PC-3 (cell line): ENCODE results near the gene VRTN. TPM values are rescaled to one million over a fixed set of nuclear protein-coding genes. Genes with fewer than 3 reads are reported as not detected.
A peak's percentile ranks its signal among the peaks of the same experiment; 100 is the strongest.

ENCODE experiments used
- ATAC-seq: fragments of 200-7000 bp; cut with Tn5 transposase; 2 replicates; pipeline ENCODE4 v1.9.1; 2020; ENCODE audit warnings: mild to moderate bottlenecking, moderate library complexity
- BruUV-seq: library from RNA; stranded (reverse); fragments of 400-500 nt; replicated peaks from 2 replicates; lab custom pipeline; 2021; lab: Mats Ljungman, UMichigan
- CTCF ChIA-PET: fragments of 300-600 bp; sonication (Branson Sonifier 250); formaldehyde crosslinking; loops from one replicate; lab custom pipeline; 2022; ENCODE audit warnings: antibody characterized with exemption; lab: Charles Lee
- POLR2A ChIA-PET: fragments of 300-600 bp; sonication (Branson Sonifier 250); formaldehyde crosslinking; loops from one replicate; lab custom pipeline; 2022; ENCODE audit warnings: antibody characterized with exemption; ENCODE audit not compliant: unreplicated experiment; lab: Charles Lee
- DNase-seq: peaks from one replicate; pipeline ENCODE4 v3.0.0-alpha.2; 2015
- H2AFZ ChIP-seq: fragments of 300-600 bp; sonication (generic); 2 replicates; pipeline ENCODE4 v1.6.0; 2016; ENCODE audit warnings: antibody characterized with exemption, low read length
- H3F3A ChIP-seq: fragments of 300-600 bp; sonication (generic); one replicate; pipeline ENCODE4 v1.6.0; 2017; ENCODE audit warnings: antibody characterized with exemption, low read length, control low read depth, mild to moderate bottlenecking; ENCODE audit not compliant: unreplicated experiment
- H3K27ac ChIP-seq: fragments of 300-600 bp; sonication (generic); 2 replicates; pipeline ENCODE4 v1.5.1; 2016; ENCODE audit warnings: mild to moderate bottlenecking, low read length
- H3K27me3 ChIP-seq: fragments of 300-600 bp; sonication (generic); 2 replicates; pipeline ENCODE4 v1.6.1; 2016; ENCODE audit warnings: low read length, mixed read lengths
- H3K36me3 ChIP-seq: fragments of 300-600 bp; sonication (generic); 2 replicates; pipeline ENCODE4 v1.6.1; 2016; ENCODE audit warnings: low read depth, mixed run types, low read length, mixed read lengths
- H3K4me1 ChIP-seq: fragments of 300-600 bp; sonication (generic); 2 replicates; pipeline ENCODE4 v1.5.1; 2016; ENCODE audit warnings: low read length; ENCODE audit not compliant: insufficient read depth
- H3K4me2 ChIP-seq: fragments of 300-600 bp; sonication (generic); 2 replicates; pipeline ENCODE4 v1.6.0; 2016; ENCODE audit warnings: low read length
- H3K4me3 ChIP-seq: fragments of 300-600 bp; sonication (generic); 2 replicates; pipeline ENCODE4 v1.5.1; 2016; ENCODE audit warnings: mild to moderate bottlenecking, low read length, mixed read lengths
- H3K79me2 ChIP-seq: fragments of 300-600 bp; sonication (generic); 2 replicates; pipeline ENCODE4 v1.6.1; 2017; ENCODE audit warnings: low read length, mixed read lengths
- H3K9ac ChIP-seq: fragments of 300-600 bp; sonication (generic); 2 replicates; pipeline ENCODE4 v1.6.0; 2016; ENCODE audit warnings: mild to moderate bottlenecking, low read length
- H3K9me2 ChIP-seq: fragments of 300-600 bp; sonication (generic); replicated peaks from 2 replicates; pipeline ENCODE4 v1.6.1; 2016; ENCODE audit warnings: mixed run types, low read length, mixed read lengths
- H3K9me3 ChIP-seq: fragments of 300-600 bp; sonication (generic); 2 replicates; pipeline ENCODE4 v1.6.1; 2016; ENCODE audit warnings: low read length, mixed read lengths
- H4K20me1 ChIP-seq: fragments of 300-600 bp; sonication (generic); 2 replicates; pipeline ENCODE4 v1.6.1; 2016; ENCODE audit warnings: low read length, mixed read lengths
- EZH2 ChIP-seq: fragments of 300-600 bp; sonication (generic); IDR thresholded peaks from one replicate; pipeline ENCODE4 v1.6.1; 2017; ENCODE audit warnings: antibody characterized with exemption, mild to moderate bottlenecking, low read length; ENCODE audit not compliant: unreplicated experiment
- EZH2phosphoT487 ChIP-seq: fragments of 300-600 bp; sonication (generic); IDR thresholded peaks from 2 replicates; pipeline ENCODE4 v1.6.1; 2018; ENCODE audit warnings: mild to moderate bottlenecking, antibody characterized with exemption, low read length, borderline replicate concordance
- intact Hi-C: fragments of 100-400 bp; cut with micrococcal nuclease; formaldehyde crosslinking; loops from 2 replicates; pipeline ENCODE4 v1.9.0; 2023
- total RNA-seq: library from RNA; depleted of rRNA; stranded (reverse); fragments of >200 nt; gene quantifications from 2 replicates; pipeline ENCODE4 v1.2.3, GENCODE V29; 2014
- TF ChIP-seq, protein P1 (sequence below): fragments of 300-600 bp; sonication (generic); conservative IDR thresholded peaks from 2 replicates; pipeline ENCODE4 v1.5.1; 2017; ENCODE audit warnings: antibody characterized with exemption, low read depth, mild to moderate bottlenecking, low read length

Gene VRTN
- total RNA-seq, 1 experiment from 2014 or later = not detected

DNA sequence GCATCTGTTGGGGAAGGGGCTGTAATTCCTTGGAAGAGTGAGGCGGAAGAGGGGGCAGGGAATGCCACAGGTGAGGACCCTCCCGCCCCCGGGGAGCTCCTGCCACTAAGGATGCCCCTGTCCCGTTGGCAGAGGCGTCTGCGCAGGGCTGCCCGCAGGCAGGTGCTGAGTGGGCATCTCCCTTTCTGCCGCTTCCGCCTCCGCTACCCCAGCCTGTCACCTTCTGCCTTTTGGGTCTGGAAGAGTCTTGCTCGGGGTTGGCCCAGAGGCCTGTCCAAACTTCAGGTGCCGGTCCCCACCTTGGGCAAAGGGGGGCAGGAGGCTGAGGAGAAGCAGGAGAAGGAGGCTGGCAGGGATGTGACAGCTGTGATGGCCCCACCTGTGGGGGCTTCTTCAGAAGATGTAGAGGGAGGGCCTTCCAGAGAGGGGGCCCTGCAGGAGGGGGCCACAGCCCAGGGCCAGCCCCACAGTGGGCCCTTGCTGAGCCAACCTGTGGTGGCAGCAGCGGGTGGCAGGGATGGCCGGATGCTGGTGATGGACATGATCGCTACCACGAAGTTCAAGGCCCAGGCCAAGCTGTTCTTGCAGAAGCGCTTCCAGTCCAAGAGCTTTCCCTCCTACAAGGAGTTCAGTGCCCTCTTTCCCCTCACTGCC is 10.0 kb downstream of the VRTN start:
- Histone ChIP-seq H3K9me2 (no peaks in the 10 kb centered on the region), H3K9me3 (no peaks in the 10 kb centered on the region), H3F3A (no peaks in the 10 kb centered on the region), H3K4me1 (no peaks in the 10 kb centered on the region), H3K27ac (no peak overlapping the region), H3K4me3 (no peak overlapping the region), H3K79me2 (no peaks in the 10 kb centered on the region), H3K27me3 (0 out of 2 replicates have a peak, but pooled peaks cover under 1% of the 10 kb centered on the region), H2AFZ (no peak overlapping the region), H3K4me2 (no peak overlapping the region), H3K9ac (no peak overlapping the region), H4K20me1 (no peaks in the 10 kb centered on the region), H3K36me3 (no peaks in the 10 kb centered on the region)
- TF ChIP-seq, protein P1, sequence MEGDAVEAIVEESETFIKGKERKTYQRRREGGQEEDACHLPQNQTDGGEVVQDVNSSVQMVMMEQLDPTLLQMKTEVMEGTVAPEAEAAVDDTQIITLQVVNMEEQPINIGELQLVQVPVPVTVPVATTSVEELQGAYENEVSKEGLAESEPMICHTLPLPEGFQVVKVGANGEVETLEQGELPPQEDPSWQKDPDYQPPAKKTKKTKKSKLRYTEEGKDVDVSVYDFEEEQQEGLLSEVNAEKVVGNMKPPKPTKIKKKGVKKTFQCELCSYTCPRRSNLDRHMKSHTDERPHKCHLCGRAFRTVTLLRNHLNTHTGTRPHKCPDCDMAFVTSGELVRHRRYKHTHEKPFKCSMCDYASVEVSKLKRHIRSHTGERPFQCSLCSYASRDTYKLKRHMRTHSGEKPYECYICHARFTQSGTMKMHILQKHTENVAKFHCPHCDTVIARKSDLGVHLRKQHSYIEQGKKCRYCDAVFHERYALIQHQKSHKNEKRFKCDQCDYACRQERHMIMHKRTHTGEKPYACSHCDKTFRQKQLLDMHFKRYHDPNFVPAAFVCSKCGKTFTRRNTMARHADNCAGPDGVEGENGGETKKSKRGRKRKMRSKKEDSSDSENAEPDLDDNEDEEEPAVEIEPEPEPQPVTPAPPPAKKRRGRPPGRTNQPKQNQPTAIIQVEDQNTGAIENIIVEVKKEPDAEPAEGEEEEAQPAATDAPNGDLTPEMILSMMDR = no peak
- TF ChIP-seq EZH2phosphoT487 (no peak), EZH2 (no peak)
- intact Hi-C loops = no loop called here
- ChIA-PET POLR2A (no interaction called here), CTCF (no interaction called here)
- BruUV-seq = no TSS peak
- ATAC-seq = no peak
- DNase-seq = no peak

DNA sequence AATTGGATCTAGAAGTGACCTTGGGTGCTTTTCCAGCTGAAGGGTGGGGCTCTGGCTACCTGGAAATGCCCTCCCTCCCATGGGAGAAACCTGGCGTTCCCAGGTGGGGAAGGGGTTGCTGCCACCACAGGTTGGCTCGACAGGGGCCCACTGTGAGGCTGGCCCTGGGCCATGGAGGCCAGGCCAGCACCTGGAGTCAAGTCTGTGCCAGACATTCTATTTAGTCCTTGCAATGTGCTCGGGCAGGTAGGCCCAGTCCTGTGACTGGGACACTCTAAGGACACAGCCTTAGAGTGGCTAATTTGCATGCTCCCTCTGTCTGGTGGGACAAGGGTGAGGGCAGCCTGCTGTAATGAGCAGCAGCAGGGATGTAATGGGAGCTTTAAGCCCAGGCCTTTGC is 11.9 kb downstream of the VRTN start:
- Histone ChIP-seq H3K9me3 (no peaks in the 10 kb centered on the region), H3K36me3 (no peaks in the 10 kb centered on the region), H3K9me2 (no peaks in the 10 kb centered on the region), H3K79me2 (no peaks in the 10 kb centered on the region), H3F3A (no peaks in the 10 kb centered on the region), H3K4me3 (no peak overlapping the region), H3K27ac (no peak overlapping the region), H2AFZ (no peak overlapping the region), H3K9ac (no peak overlapping the region), H4K20me1 (no peaks in the 10 kb centered on the region), H3K27me3 (no peaks in the 10 kb centered on the region), H3K4me2 (no peak overlapping the region), H3K4me1 (no peaks in the 10 kb centered on the region)
- intact Hi-C loops = no loop called here
- ChIA-PET POLR2A (no interaction called here), CTCF (no interaction called here)
- no peak for ATAC-seq
- no TSS peak for BruUV-seq
- no peak for DNase-seq
- TF ChIP-seq EZH2 (no peak), EZH2phosphoT487 (no peak)
- TF ChIP-seq, protein P1 = no peak

DNA sequence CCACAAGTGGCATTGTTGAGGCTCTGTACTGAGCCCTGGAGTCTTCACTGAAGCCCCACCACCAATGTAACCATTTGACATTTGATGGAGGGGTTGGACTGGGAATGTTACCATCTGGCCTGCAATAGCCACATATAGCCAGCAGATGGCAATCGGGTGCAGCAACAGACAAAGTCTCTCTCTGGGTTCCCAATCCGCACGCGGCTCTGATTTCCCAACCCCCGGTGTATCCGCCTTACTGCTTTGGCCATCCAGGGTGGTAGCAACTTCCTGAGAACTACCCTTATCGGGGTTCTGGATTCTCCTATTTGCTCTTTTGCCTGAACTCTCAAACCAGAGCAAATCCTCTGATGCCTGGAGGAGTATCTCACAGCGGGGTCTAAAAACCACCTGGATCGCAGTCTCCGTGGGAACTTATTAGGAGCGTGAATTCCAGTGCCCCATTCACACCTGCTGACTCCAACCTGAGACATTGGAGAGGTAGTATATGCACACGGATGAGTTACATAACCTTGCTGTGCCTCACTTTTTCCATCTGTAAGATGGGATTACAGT is 14.2 kb downstream of the VRTN start:
- POLR2A ChIA-PET = no interaction called here
- H3K9ac ChIP-seq = no peak overlapping the region
- CTCF ChIA-PET = no interaction called here
- H3K9me3 ChIP-seq = no peaks in the 10 kb centered on the region
- peak overlapping the region; percentile 71 for H2AFZ ChIP-seq
- H3K9me2 ChIP-seq = no peaks in the 10 kb centered on the region
- H4K20me1 ChIP-seq = no peaks in the 10 kb centered on the region
- no peaks in the 10 kb centered on the region for H3K36me3 ChIP-seq
- ATAC-seq (peak; percentile 84), DNase-seq (peak; percentile 85)
- H3K27me3 ChIP-seq = no peaks in the 10 kb centered on the region
- no peaks in the 10 kb centered on the region for H3F3A ChIP-seq
- no peak overlapping the region for H3K27ac ChIP-seq
- no peaks in the 10 kb centered on the region for H3K4me1 ChIP-seq
- no peak overlapping the region for H3K4me3 ChIP-seq
- intact Hi-C loops = loop anchor here (1.0 kb wide), 2 partner anchors 117 to 130 kb away; no protein-coding TSS in a partner anchor
- no TSS peak for BruUV-seq
- H3K4me2 ChIP-seq = peak overlapping the region; percentile 40
- H3K79me2 ChIP-seq = no peaks in the 10 kb centered on the region
- TF ChIP-seq, protein P1 = peak; percentile 93
- TF ChIP-seq EZH2phosphoT487 = no peak
